ENCODE results near the gene PAPSS2. TPM values are rescaled to one million over a fixed set of nuclear protein-coding genes. Genes with fewer than 3 reads are reported as not detected.
A peak's percentile ranks its signal among the peaks of the same experiment; 100 is the strongest.
"Not testable (repeated sequence)": the region's sequence is repeated elsewhere in the genome, so short reads cannot be mapped to it uniquely, and the experiment has no call there.

Gene PAPSS2
- 70.1 and 81.8 TPM in 2 replicates for total RNA-seq

GRCh38 chr10:87659571-87660483, at the start of gene PAPSS2:
PAPSS2 (plus strand) TSS chr10:87659878; CDS start chr10:87659982, 104 bp downstream.
- Histone ChIP-seq H3K27ac (ENCODE audit: low read depth, low read length) (peak within 1 kb of the TSS; percentile 85), H3K4me3 (ENCODE audit: insufficient read depth, low read length) (peak within 1 kb of the TSS; percentile 95), H3K9me3 (ENCODE audit: low read depth, low read length) (no peaks in the 10 kb centered on the region), H2AFZ (ENCODE audit: low read length) (peak within 1 kb of the TSS; percentile 87), H3K4me1 (ENCODE audit: insufficient read depth, low read length) (peaks cover 47% of the 10 kb centered on the region), H3K4me2 (ENCODE audit: insufficient read depth, low read length) (peak within 1 kb of the TSS; percentile 97), H3K27me3 (ENCODE audit: insufficient read depth, low read length) (no peaks in the 10 kb centered on the region), H3K79me2 (ENCODE audit: insufficient read depth, low read length) (peaks cover 48% of the 10 kb centered on the region), H3K36me3 (ENCODE audit: insufficient read depth, low read length) (peaks cover 7% of the 10 kb centered on the region), H4K20me1 (ENCODE audit: insufficient read depth, low read length) (peaks cover 17% of the 10 kb centered on the region)
- TF ChIP-seq CTCF (IDR thresholded peaks at IDR 0.05; ENCODE audit: extremely low read depth, low read depth, low read length) = no peak
- peak; percentile 84 for DNase-seq (ENCODE audit: insufficient read length, low spot score, missing footprints)

- H3K36me3 ChIP-seq (ENCODE audit: insufficient read depth, low read length); H3K4me3 ChIP-seq (ENCODE audit: insufficient read depth, low read length); DNase-seq (ENCODE audit: insufficient read length, low spot score, missing footprints); H3K4me2 ChIP-seq (ENCODE audit: insufficient read depth, low read length); H3K9me3 ChIP-seq (ENCODE audit: low read depth, low read length); H3K27ac ChIP-seq (ENCODE audit: low read depth, low read length); H3K4me1 ChIP-seq (ENCODE audit: insufficient read depth, low read length); H3K79me2 ChIP-seq (ENCODE audit: insufficient read depth, low read length); H2AFZ ChIP-seq (ENCODE audit: low read length); H3K27me3 ChIP-seq (ENCODE audit: insufficient read depth, low read length); H4K20me1 ChIP-seq (ENCODE audit: insufficient read depth, low read length): not testable (repeated sequence)
These were observed 48.3 kb upstream of the PAPSS2 start for GRCh38 chr10:87611341-87611740.

DNA sequence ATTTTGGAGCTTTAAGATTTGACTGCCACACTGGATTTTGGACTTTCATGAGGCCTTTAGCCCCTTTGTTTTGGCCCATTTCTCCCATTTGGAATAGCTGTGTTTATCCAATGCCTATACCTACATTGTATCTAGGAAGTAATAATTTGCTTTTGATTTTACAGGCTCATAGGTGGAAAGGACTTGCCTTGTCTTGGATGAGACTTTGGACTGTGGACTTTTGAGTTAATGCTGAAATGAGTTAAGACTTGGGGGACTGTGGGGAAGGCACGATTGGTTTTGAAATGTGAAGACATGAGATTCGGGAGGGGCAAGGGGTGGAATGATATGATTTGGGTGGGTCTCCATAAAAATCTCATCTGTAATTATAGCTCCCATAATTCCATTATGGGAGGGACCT, 47.6 kb upstream of the PAPSS2 start:
- no peak overlapping the region for H3K27ac ChIP-seq (ENCODE audit: low read depth, low read length)
- no peaks in the 10 kb centered on the region for H3K27me3 ChIP-seq (ENCODE audit: insufficient read depth, low read length)

GRCh38 chr10:87613751-87614150, 45.9 kb upstream of the PAPSS2 start:
- TF ChIP-seq CTCF (IDR thresholded peaks at IDR 0.05; ENCODE audit: extremely low read depth, low read depth, low read length) = no peak
- H3K4me1 ChIP-seq (ENCODE audit: insufficient read depth, low read length) = peaks cover 2% of the 10 kb centered on the region

More for the DNA sequence above, 47.6 kb upstream of the PAPSS2 start:
- Histone ChIP-seq H2AFZ (ENCODE audit: low read length) (no peak overlapping the region), H3K79me2 (ENCODE audit: insufficient read depth, low read length) (no peaks in the 10 kb centered on the region), H3K36me3 (ENCODE audit: insufficient read depth, low read length) (no peaks in the 10 kb centered on the region), H3K4me2 (ENCODE audit: insufficient read depth, low read length) (no peak overlapping the region), H3K4me1 (ENCODE audit: insufficient read depth, low read length) (no peaks in the 10 kb centered on the region), H4K20me1 (ENCODE audit: insufficient read depth, low read length) (no peaks in the 10 kb centered on the region), H3K4me3 (ENCODE audit: insufficient read depth, low read length) (no peak overlapping the region), H3K9me3 (ENCODE audit: low read depth, low read length) (no peaks in the 10 kb centered on the region)
- no peak for DNase-seq (ENCODE audit: insufficient read length, low spot score, missing footprints)
- no peak for TF ChIP-seq CTCF (IDR thresholded peaks at IDR 0.05; ENCODE audit: extremely low read depth, low read depth, low read length)

More at GRCh38 chr10:87613751-87614150, 45.9 kb upstream of the PAPSS2 start:
- Histone ChIP-seq H3K4me3 (ENCODE audit: insufficient read depth, low read length) (no peak overlapping the region), H3K79me2 (ENCODE audit: insufficient read depth, low read length) (no peaks in the 10 kb centered on the region), H3K9me3 (ENCODE audit: low read depth, low read length) (no peaks in the 10 kb centered on the region), H3K4me2 (ENCODE audit: insufficient read depth, low read length) (no peak overlapping the region), H3K36me3 (ENCODE audit: insufficient read depth, low read length) (no peaks in the 10 kb centered on the region), H3K27me3 (ENCODE audit: insufficient read depth, low read length) (peaks cover 2% of the 10 kb centered on the region), H2AFZ (ENCODE audit: low read length) (no peak overlapping the region), H4K20me1 (ENCODE audit: insufficient read depth, low read length) (no peaks in the 10 kb centered on the region), H3K27ac (ENCODE audit: low read depth, low read length) (no peak overlapping the region)
- no peak for DNase-seq (ENCODE audit: insufficient read length, low spot score, missing footprints)
